Activated T-cell treated with anti-CD3 and anti-CD28 coated beads for 1 hour (primary cell): Measurements from ENCODE around the gene SPINT3.

Source experiments
- DNase-seq: peaks from one replicate; pipeline ENCODE4 v3.0.0-alpha.2; 2020; ENCODE audit warnings: low read depth

Gene SPINT3

GRCh38 chr20:45515147-45515913, at the start of gene SPINT3:
TSS of gene SPINT3 (minus strand) at chr20:45515622. CDS start at chr20:45515608, 14 bp downstream.
- no peak for DNase-seq

- DNase-seq = no peak
Measured at GRCh38 chr20:45564760-45565276, 49.4 kb upstream of the SPINT3 start.

- no peak for DNase-seq
Measured at GRCh38 chr20:45555198-45555597, 39.8 kb upstream of the SPINT3 start.

- no peak for DNase-seq
Measured at GRCh38 chr20:45552456-45552855, 37.0 kb upstream of the SPINT3 start.

GRCh38 chr20:45550765-45551164, 35.3 kb upstream of the SPINT3 start:
- DNase-seq = no peak

- no peak for DNase-seq
Measured at GRCh38 chr20:45548410-45548809, 33.0 kb upstream of the SPINT3 start.

GRCh38 chr20:45547206-45547770, 31.9 kb upstream of the SPINT3 start, which contains the start of gene EPPIN:
TSS of gene EPPIN (minus strand) at chr20:45547401. CDS start at chr20:45547357, 44 bp downstream.
- DNase-seq = no peak

- no peak for DNase-seq
Measured at GRCh38 chr20:45545754-45546453, 30.5 kb upstream of the SPINT3 start.

GRCh38 chr20:45545351-45545750, 29.9 kb upstream of the SPINT3 start:
- no peak for DNase-seq

- DNase-seq = no peak
Measured at GRCh38 chr20:45539382-45539781, 24.0 kb upstream of the SPINT3 start, which contains the start of gene WFDC6. TSS of gene WFDC6 (minus strand) at chr20:45539482. CDS start at chr20:45539407, 75 bp downstream.

GRCh38 chr20:45538209-45538799, 22.9 kb upstream of the SPINT3 start:
- DNase-seq = no peak

GRCh38 chr20:45527294-45527693, 11.9 kb upstream of the SPINT3 start:
- DNase-seq = no peak

- DNase-seq = no peak
Measured at GRCh38 chr20:45523821-45524220, 8.4 kb upstream of the SPINT3 start.

- DNase-seq = no peak
Measured at GRCh38 chr20:45518282-45518681, 2.9 kb upstream of the SPINT3 start.

- DNase-seq = no peak
Measured at GRCh38 chr20:45510242-45510862, 5.1 kb downstream of the SPINT3 start.

- DNase-seq = no peak
Measured at GRCh38 chr20:45509091-45509490, 6.3 kb downstream of the SPINT3 start.

GRCh38 chr20:45508068-45508886, 7.1 kb downstream of the SPINT3 start:
- DNase-seq = no peak

GRCh38 chr20:45507011-45507820, 8.2 kb downstream of the SPINT3 start:
- DNase-seq = no peak

- no peak for DNase-seq
Measured at GRCh38 chr20:45506398-45506797, 9.0 kb downstream of the SPINT3 start.

GRCh38 chr20:45503403-45503802, 12.0 kb downstream of the SPINT3 start:
- DNase-seq = no peak
